ENCODE results near the gene SPRN. TPM values are rescaled to one million over a fixed set of nuclear protein-coding genes. Genes with fewer than 3 reads are reported as not detected.

The SPRN gene
- total RNA-seq, 1 donor from 2014 or later: not detected

DNA sequence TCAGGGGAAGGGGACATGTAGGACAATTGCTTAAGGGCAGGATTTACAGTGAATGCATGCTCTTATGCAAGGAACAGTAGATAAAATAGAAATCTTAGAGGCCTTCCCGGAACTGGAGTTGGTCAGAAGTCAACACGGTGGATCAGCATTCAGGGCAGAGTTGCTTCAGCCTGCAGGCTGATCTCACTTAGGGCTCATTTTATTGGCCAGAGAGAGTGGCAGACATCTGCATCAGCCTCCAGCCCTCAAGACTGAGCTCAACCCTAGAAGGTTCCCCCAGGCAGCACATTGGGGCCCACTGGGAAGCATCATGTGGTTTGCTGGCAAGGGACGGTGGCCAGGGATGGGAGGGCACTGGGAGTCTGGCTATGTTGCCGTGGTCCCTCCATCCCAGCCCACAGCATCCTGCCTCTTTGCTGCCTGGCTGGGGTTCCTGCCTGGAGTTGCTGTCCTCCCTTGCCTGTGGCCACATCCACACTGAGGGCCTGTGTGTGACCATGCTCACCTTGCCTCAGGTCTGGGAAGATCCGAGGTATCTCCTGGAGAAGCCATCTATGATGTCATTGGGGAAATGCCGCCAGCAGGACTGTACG is 42.4 kb upstream of the SPRN start:
- Histone ChIP-seq H3K27me3 (no peaks in the 10 kb centered on the region), H3K9me3 (no peaks in the 10 kb centered on the region), H3K36me3 (no peaks in the 10 kb centered on the region), H3K4me3 (no peak overlapping the region), H3K27ac (no peak overlapping the region), H3K4me1 (no peaks in the 10 kb centered on the region)
- peak in 1 of 2 donors; percentile 60 for DNase-seq (ENCODE audit: extremely low spot score in 2 of 2)
- intact Hi-C loops (cut with DNase I): no loop called here
- TF ChIP-seq, protein P1, sequence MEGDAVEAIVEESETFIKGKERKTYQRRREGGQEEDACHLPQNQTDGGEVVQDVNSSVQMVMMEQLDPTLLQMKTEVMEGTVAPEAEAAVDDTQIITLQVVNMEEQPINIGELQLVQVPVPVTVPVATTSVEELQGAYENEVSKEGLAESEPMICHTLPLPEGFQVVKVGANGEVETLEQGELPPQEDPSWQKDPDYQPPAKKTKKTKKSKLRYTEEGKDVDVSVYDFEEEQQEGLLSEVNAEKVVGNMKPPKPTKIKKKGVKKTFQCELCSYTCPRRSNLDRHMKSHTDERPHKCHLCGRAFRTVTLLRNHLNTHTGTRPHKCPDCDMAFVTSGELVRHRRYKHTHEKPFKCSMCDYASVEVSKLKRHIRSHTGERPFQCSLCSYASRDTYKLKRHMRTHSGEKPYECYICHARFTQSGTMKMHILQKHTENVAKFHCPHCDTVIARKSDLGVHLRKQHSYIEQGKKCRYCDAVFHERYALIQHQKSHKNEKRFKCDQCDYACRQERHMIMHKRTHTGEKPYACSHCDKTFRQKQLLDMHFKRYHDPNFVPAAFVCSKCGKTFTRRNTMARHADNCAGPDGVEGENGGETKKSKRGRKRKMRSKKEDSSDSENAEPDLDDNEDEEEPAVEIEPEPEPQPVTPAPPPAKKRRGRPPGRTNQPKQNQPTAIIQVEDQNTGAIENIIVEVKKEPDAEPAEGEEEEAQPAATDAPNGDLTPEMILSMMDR (IDR thresholded peaks at IDR 0.05): no peak
- TF ChIP-seq POLR2A (IDR thresholded peaks at IDR 0.05) (no peak), POLR2AphosphoS5 (IDR thresholded peaks at IDR 0.05; ENCODE audit: insufficient read depth in 1 of 2, low read depth in 1 of 2) (no peak)

- intact Hi-C loops (cut with DNase I): no loop called here
Measured at GRCh38 chr10:133465950-133466474, 41.6 kb upstream of the SPRN start.

DNA sequence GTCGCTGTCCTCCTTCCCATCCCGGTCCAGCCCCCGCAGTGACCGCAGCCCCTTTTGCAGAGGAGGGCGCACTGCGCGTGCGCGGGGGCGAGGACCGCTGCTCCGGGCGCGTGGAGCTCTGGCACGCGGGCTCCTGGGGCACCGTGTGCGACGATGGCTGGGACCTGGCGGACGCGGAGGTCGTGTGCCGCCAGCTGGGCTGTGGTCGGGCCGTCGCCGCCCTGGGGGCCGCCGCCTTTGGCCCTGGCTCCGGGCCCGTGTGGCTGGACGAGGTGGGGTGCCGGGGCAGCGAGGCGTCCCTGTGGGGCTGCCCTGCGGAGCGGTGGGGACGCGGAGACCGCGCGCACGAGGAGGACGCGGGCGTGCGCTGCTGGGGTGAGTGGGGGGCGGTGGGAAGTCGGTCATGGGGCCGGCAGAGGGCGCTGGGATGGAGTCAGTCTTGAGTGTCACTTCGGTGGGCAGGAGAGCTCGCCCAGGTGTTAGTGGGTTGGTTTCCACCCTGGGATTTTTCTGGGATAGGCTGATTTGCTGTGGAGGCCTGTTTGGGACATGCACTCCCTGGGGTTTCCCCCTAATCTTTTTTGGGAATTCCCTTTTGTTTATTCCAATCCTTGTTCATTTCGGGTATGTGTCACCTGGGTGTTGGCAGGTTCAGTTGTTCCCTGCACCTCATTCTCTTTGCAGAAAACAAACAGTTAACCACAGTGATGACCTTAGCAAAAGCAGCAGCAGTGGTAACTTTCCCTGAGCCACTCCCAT is 40.9 kb upstream of the SPRN start:
- TF ChIP-seq, protein P1 (IDR thresholded peaks at IDR 0.05): no peak
- TF ChIP-seq POLR2AphosphoS5 (IDR thresholded peaks at IDR 0.05; ENCODE audit: insufficient read depth in 1 of 2, low read depth in 1 of 2): no peak
- no peak for TF ChIP-seq POLR2A (IDR thresholded peaks at IDR 0.05)
- no peaks in the 10 kb centered on the region for H3K27me3 ChIP-seq
- intact Hi-C loops (cut with DNase I): no loop called here
- no peaks in the 10 kb centered on the region for H3K4me1 ChIP-seq
- no peak overlapping the region for H3K4me3 ChIP-seq
- DNase-seq (ENCODE audit: extremely low spot score in 2 of 2): peak in 1 of 2 donors; percentile 56
- H3K36me3 ChIP-seq: no peaks in the 10 kb centered on the region
- H3K9me3 ChIP-seq: no peaks in the 10 kb centered on the region
- H3K27ac ChIP-seq: no peak overlapping the region

More at GRCh38 chr10:133465950-133466474, 41.6 kb upstream of the SPRN start:
- Histone ChIP-seq H3K27me3 (no peaks in the 10 kb centered on the region), H3K4me1 (no peaks in the 10 kb centered on the region), H3K27ac (no peak overlapping the region), H3K4me3 (no peak overlapping the region), H3K9me3 (no peaks in the 10 kb centered on the region), H3K36me3 (no peaks in the 10 kb centered on the region)
- TF ChIP-seq POLR2AphosphoS5 (IDR thresholded peaks at IDR 0.05; ENCODE audit: insufficient read depth in 1 of 2, low read depth in 1 of 2): no peak
- TF ChIP-seq, protein P1 (IDR thresholded peaks at IDR 0.05): no peak
- TF ChIP-seq POLR2A (IDR thresholded peaks at IDR 0.05): no peak
- peak in 1 of 2 donors; percentile 34 for DNase-seq (ENCODE audit: extremely low spot score in 2 of 2)

DNA sequence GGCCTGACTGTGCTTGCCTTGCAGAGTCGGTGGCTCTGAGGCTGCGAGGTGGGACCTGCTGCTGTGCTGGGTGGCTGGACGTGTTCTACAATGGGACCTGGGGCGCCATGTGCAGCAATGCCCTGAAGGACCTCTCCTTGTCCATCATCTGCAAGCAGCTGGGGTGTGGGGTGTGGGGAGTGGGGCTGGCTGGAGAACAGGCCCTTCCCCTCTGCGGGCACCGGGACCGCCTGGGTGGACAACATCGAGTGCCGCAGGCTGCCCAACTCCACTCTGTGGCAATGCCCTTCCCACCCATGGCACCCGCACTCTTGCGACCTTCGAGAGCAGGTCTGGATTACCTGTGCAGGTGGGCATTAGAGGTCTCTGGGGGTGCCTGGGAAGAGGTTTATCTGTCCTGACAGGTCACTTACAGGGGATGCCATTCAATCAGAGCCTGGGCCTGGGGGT is 40.2 kb upstream of the SPRN start:
- intact Hi-C loops (cut with DNase I): no loop called here
- DNase-seq (ENCODE audit: extremely low spot score in 2 of 2): peak in 1 of 2 donors; percentile 76
- no peak overlapping the region for H3K4me3 ChIP-seq
- TF ChIP-seq POLR2A (IDR thresholded peaks at IDR 0.05): no peak
- no peak for TF ChIP-seq POLR2AphosphoS5 (IDR thresholded peaks at IDR 0.05; ENCODE audit: insufficient read depth in 1 of 2, low read depth in 1 of 2)
- TF ChIP-seq, protein P1 (IDR thresholded peaks at IDR 0.05): no peak
- no peaks in the 10 kb centered on the region for H3K36me3 ChIP-seq
- H3K9me3 ChIP-seq: no peaks in the 10 kb centered on the region
- no peaks in the 10 kb centered on the region for H3K27me3 ChIP-seq
- H3K27ac ChIP-seq: no peak overlapping the region
- H3K4me1 ChIP-seq: no peaks in the 10 kb centered on the region
